K562 (cell line): ENCODE results near the gene C16orf74. TPM values are rescaled to one million over a fixed set of nuclear protein-coding genes. Genes with fewer than 3 reads are reported as not detected.

Source experiments
- ATF3 ChIP-seq, 2 experiments: fragments of 450-650 bp in 1 of 2; sonication (generic) in 1 of 2; formaldehyde crosslinking in 1 of 2; IDR thresholded peaks in 1 of 2; conservative IDR thresholded peaks in 1 of 2; 2 replicates each; pipeline versions ENCODE4 v1.6.1 to v1.8.1; 2016 to 2023; ENCODE audit warnings: mild to moderate bottlenecking in 2 of 2, moderate library complexity in 2 of 2, inconsistent platforms in 1 of 2, missing genetic modification reagents in 1 of 2
- CHD2 ChIP-seq: IDR thresholded peaks from 2 replicates; pipeline ENCODE4 v1.6.1; 2011; ENCODE audit warnings: low read depth, low read length
- CXXC5 ChIP-seq: fragments of 250-450 bp; sonication (Bioruptor Pico); IDR thresholded peaks from 2 replicates; pipeline ENCODE4 v1.8.0; 2022; ENCODE audit warnings: inconsistent platforms, mild to moderate bottlenecking, moderate library complexity
- ETV1 ChIP-seq: fragments of 450-650 bp; conservative IDR thresholded peaks from 2 replicates; pipeline ENCODE4 v1.6.1; 2016; ENCODE audit warnings: missing genetic modification characterization, control low read depth, low read depth, missing compliant biosample characterization
- HEY1 ChIP-seq: fragments of 250-450 bp; sonication (Bioruptor Pico); IDR thresholded peaks from 2 replicates; pipeline ENCODE4 v1.5.0; 2020; ENCODE audit warnings: mild to moderate bottlenecking, moderate library complexity, borderline replicate concordance
- HMBOX1 ChIP-seq: sonication (generic); IDR thresholded peaks from 2 replicates; pipeline ENCODE4 v1.6.1; 2016
- IRF9 ChIP-seq: fragments of 450-650 bp; IDR thresholded peaks from 2 replicates; pipeline ENCODE4 v1.6.1; 2016; ENCODE audit warnings: missing biosample characterization, missing genetic modification characterization
- KLF13 ChIP-seq: fragments of 450-650 bp; IDR thresholded peaks from 2 replicates; pipeline ENCODE4 v1.6.1; 2016; ENCODE audit warnings: missing genetic modification characterization, low read depth, mild to moderate bottlenecking, missing compliant biosample characterization, moderate library complexity, borderline replicate concordance
- LARP7 ChIP-seq: fragments of 450-650 bp; IDR thresholded peaks from 2 replicates; pipeline ENCODE4 v1.6.1; 2016
- POLR2A ChIP-seq: fragments of 450-650 bp; conservative IDR thresholded peaks from 2 replicates; pipeline ENCODE4 v1.6.1; 2016
- RERE ChIP-seq: sonication (generic); formaldehyde crosslinking; IDR thresholded peaks from 2 replicates; pipeline ENCODE4 v1.8.0; 2023; ENCODE audit warnings: missing genetic modification reagents, mild to moderate bottlenecking, borderline replicate concordance
- RNF2 ChIP-seq: sonication (generic); IDR thresholded peaks from 2 replicates; pipeline ENCODE4 v1.6.1; 2016
- TAF1 ChIP-seq: IDR thresholded peaks from 2 replicates; pipeline ENCODE4 v1.6.1; 2011; ENCODE audit warnings: mild to moderate bottlenecking, low read length, moderate library complexity; ENCODE audit not compliant: insufficient read depth, control insufficient read depth, severe bottlenecking; ENCODE audit errors: extremely low read depth
- XRCC5 ChIP-seq: fragments of 200-400 bp; formaldehyde crosslinking; IDR thresholded peaks from 2 replicates; pipeline ENCODE4 v1.6.1; 2017; ENCODE audit warnings: low read depth, mild to moderate bottlenecking, low read length
- ZBED1 ChIP-seq: IDR thresholded peaks from 2 replicates; pipeline ENCODE4 v1.6.1; 2014
- ZHX1 ChIP-seq: fragments of 150-350 bp; conservative IDR thresholded peaks from 2 replicates; pipeline ENCODE4 v1.6.1; 2014; ENCODE audit warnings: low read length
- ZNF212 ChIP-seq: fragments of 450-650 bp; formaldehyde crosslinking; IDR thresholded peaks from 2 replicates; pipeline ENCODE4 v1.4.0; 2020; ENCODE audit warnings: mild to moderate bottlenecking
- polyA plus RNA-seq, 8 experiments: library from polyadenylated mRNA; depleted of rRNA in 4 of 8; stranded (reverse) in 5 of 8; unstranded in 3 of 8; fragments of >200 nt; fragmentation: Nextera tagmentation in 2 of 8; fragmentation: Illumina TruSeq in 1 of 8; extraction: Ambion mirVana in 2 of 8; extraction: Trizol in 1 of 8; gene quantifications; 2 replicates each; pipeline versions ENCODE4 v1.2.1 to v1.2.3, GENCODE V29; 2011 to 2014; ENCODE audit warnings: inconsistent platforms in 1 of 8, missing spikeins in 1 of 8
- total RNA-seq, 7 experiments: library from RNA; depleted of rRNA in 6 of 7; stranded (reverse); fragments of >200 nt in 6 of 7; fragmentation: Illumina TruSeq in 2 of 7; extraction: Trizol in 2 of 7; gene quantifications; 2 replicates each; pipeline versions ENCODE4 v1.2.1 to v1.2.3, GENCODE V29; 2011 to 2021; ENCODE audit warnings: low replicate concordance in 1 of 7

Gene C16orf74
- total and polyA plus RNA-seq, 9 of the 15 experiments (the other 6 are each of a cell fraction or from before 2014, with no cell fraction given): not detected

GRCh38 chr16:85733155-85733838, 17.6 kb downstream of the C16orf74 start (continued):
- no peak for TF ChIP-seq RERE
- TF ChIP-seq KLF13 (tag): no peak
- no peak for TF ChIP-seq LARP7
- no peak for TF ChIP-seq TAF1
- TF ChIP-seq HEY1 (CRISPR knock-in tag): no peak
- no peak for TF ChIP-seq POLR2A
- no peak for TF ChIP-seq ZHX1
- no peak for TF ChIP-seq HMBOX1
- 0 out of 2 replicates have a peak, but pooled peaks have one; percentile 6 for TF ChIP-seq ETV1 (tag)
- TF ChIP-seq ZBED1: no peak
- TF ChIP-seq CXXC5 (CRISPR knock-in tag): 0 out of 2 replicates have a peak, but pooled peaks have one; percentile 18
- TF ChIP-seq CHD2: no peak
- peak; percentile 78 for TF ChIP-seq ATF3 (IDR thresholded peaks at IDR 0.05)
- no peak for TF ChIP-seq ATF3 (CRISPR knock-in tag; conservative IDR thresholded peaks at IDR 0.05)
- TF ChIP-seq ZNF212 (CRISPR knock-in tag): no peak
- TF ChIP-seq RNF2: 0 out of 2 replicates have a peak, but pooled peaks have one; percentile 28
- no peak for TF ChIP-seq XRCC5
- 0 out of 2 replicates have a peak, but pooled peaks have one; percentile 24 for TF ChIP-seq IRF9 (tag)
